Adrenal gland (tissue), 5 donors: ENCODE data around the gene RPUSD3.

Source experiments
- CTCF ChIP-seq, 6 experiments: fragments of 450-650 bp in 4 of 6; fragments of 200-600 bp in 2 of 6; sonication (generic) in 1 of 6; IDR thresholded peaks; 1 replicate in 5 of 6; 2 replicates in 1 of 6; pipeline versions ENCODE4 v1.5.1 to v1.8.0; 2016 to 2021; ENCODE audit warnings: antibody characterized with exemption in 6 of 6, mild to moderate bottlenecking in 2 of 6, moderate library complexity in 1 of 6
- POLR2A ChIP-seq, 2 donors: fragments of 450-650 bp; IDR thresholded peaks; one replicate each; pipeline ENCODE4 v1.6.1; 2017; ENCODE audit warnings: antibody characterized with exemption in 2 of 2, mild to moderate bottlenecking in 2 of 2, moderate library complexity in 1 of 2
- donor health status: DM: no; HTN: no; CAD: no.

- TF ChIP-seq CTCF (IDR thresholded peaks at IDR 0.05) (no peak), POLR2A (IDR thresholded peaks at IDR 0.05) (no peak)
Measured at GRCh38 chr3:9887480-9887879, 43.7 kb upstream of the RPUSD3 start.
